NCI-H2196 (cell line): ENCODE results near the gene C2orf74.

ENCODE experiments used
- DNase-seq: peaks from one replicate; lab custom pipeline; 2025; ENCODE audit not compliant: unreplicated experiment; lab: John Stamatoyannopoulos, UW

C2orf74 gene

DNA sequence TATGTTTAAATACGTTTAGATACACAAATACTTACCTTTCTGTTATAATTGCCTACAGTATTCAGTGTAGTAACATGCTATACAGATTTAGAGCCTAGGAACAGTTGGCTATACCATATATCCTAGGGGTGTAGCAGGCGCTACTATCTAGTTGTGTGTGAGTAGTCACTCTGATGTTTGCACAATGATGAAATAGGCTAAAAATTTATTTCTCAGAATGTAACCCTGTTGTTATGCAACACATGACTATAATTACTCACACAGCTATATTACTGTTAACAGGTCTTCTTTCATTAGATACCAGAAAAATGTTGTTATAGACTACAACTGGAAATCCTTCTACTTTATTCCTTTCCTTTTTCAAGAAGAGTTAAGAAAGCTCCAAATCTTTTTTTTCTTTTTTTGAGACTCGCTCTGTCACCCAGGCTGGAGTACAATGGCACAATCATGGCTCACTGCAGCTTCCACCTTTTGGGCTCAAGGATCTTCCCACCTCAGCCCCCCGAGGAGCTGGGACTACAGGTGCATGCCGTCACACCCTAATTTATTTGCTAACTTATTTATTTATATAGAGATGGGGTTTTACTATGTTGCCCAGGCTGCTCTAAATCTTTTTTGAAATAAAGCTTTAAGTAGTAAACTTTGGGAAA is 48.5 kb downstream of the C2orf74 start:
- no peak for DNase-seq

DNA sequence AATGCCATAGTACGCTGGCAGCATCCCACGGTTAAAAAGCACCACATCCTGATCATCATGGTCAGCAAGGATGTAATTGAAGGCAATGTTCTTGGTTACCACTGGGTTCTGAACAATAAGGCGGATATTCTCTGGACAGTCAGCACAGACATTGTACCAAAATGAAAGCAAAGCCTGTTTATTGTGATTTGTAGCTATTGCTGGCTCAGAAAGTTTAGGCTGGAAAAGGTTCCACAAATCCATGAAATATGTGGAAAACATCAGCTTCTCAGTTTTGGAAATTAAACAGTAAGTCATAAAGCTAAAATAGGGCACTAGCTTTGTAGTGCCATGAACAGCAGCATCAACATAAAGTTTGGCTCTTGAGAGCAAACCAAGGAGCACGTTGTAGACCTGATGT is 52.2 kb downstream of the C2orf74 start:
- no peak for DNase-seq
